IMR-90 (cell line): ENCODE results near the gene XPO4. TPM values are rescaled to one million over a fixed set of nuclear protein-coding genes. Genes with fewer than 3 reads are reported as not detected.
A peak's percentile ranks its signal among the peaks of the same experiment; 100 is the strongest.

Source experiments
- ATAC-seq: fragments of 200-7000 bp; cut with Tn5 transposase; 2 replicates; pipeline ENCODE4 v1.9.1; 2020; ENCODE audit warnings: low read depth, mild to moderate bottlenecking, moderate library complexity
- BruUV-seq: library from RNA; stranded (reverse); fragments of 400-500 nt; replicated peaks from 2 replicates; lab custom pipeline; 2021; lab: Mats Ljungman, UMichigan
- CTCF ChIA-PET: fragments of 300-600 bp; formaldehyde crosslinking; extraction: SDS; loops from one replicate; lab custom pipeline; 2021; ENCODE audit warnings: antibody characterized with exemption; lab: Yijun Ruan, JAX
- POLR2A ChIA-PET: fragments of 300-600 bp; sonication (Branson Sonifier 250); formaldehyde crosslinking; loops from one replicate; lab custom pipeline; 2022; ENCODE audit warnings: antibody characterized with exemption; ENCODE audit not compliant: unreplicated experiment; lab: Charles Lee
- DNase-seq: peaks from one replicate; pipeline ENCODE4 v3.0.0; 2013
- H2AFZ ChIP-seq: replicated peaks from 2 replicates; pipeline ENCODE3; 2013; ENCODE audit warnings: low read length, mild to moderate bottlenecking; ENCODE audit not compliant: poor library complexity
- H2AK5ac ChIP-seq: 2 replicates; pipeline ENCODE4 v1.6.1; 2013; ENCODE audit warnings: low read depth, low read length, inconsistent platforms
- H2AK9ac ChIP-seq: replicated peaks from 2 replicates; pipeline ENCODE3; 2013; ENCODE audit warnings: mild to moderate bottlenecking, low read depth, low read length, moderate library complexity; ENCODE audit not compliant: poor library complexity
- H2BK120ac ChIP-seq: 2 replicates; pipeline ENCODE4 v1.6.1; 2013; ENCODE audit warnings: low read depth, low read length, inconsistent platforms
- H2BK15ac ChIP-seq: 3 replicates; pipeline ENCODE4 v1.6.1; 2013; ENCODE audit warnings: low read depth, low read length, inconsistent platforms
- H2BK20ac ChIP-seq: 2 replicates; pipeline ENCODE4 v1.6.1; 2013; ENCODE audit warnings: low read depth, mild to moderate bottlenecking, inconsistent platforms, low read length, moderate library complexity
- H2BK5ac ChIP-seq: 2 replicates; pipeline ENCODE4 v1.6.1; 2013; ENCODE audit warnings: mild to moderate bottlenecking, low read depth, low read length, inconsistent platforms; ENCODE audit not compliant: poor library complexity, severe bottlenecking
- H3K14ac ChIP-seq: replicated peaks from 2 replicates; pipeline ENCODE4 v1.6.1; 2013; ENCODE audit warnings: low read depth, low read length, inconsistent platforms
- H3K18ac ChIP-seq: 2 replicates; pipeline ENCODE4 v1.6.1; 2013; ENCODE audit warnings: low read depth, low read length, control low read depth
- H3K23ac ChIP-seq: 2 replicates; pipeline ENCODE4 v1.6.1; 2013; ENCODE audit warnings: low read depth, low read length, inconsistent platforms
- H3K27ac ChIP-seq: 2 replicates; pipeline ENCODE4 v1.5.1; 2013; ENCODE audit warnings: mild to moderate bottlenecking, control low read depth, low read length; ENCODE audit not compliant: insufficient read depth
- H3K27me3 ChIP-seq: 2 replicates; pipeline ENCODE4 v1.6.1; 2013; ENCODE audit warnings: low read length; ENCODE audit not compliant: control insufficient read depth, insufficient read depth
- H3K36me3 ChIP-seq: 2 replicates; pipeline ENCODE4 v1.6.1; 2013; ENCODE audit warnings: low read length, mixed read lengths; ENCODE audit not compliant: control insufficient read depth, insufficient read depth
- H3K4ac ChIP-seq: 2 replicates; pipeline ENCODE4 v1.6.1; 2013; ENCODE audit warnings: low read depth, low read length, inconsistent platforms
- H3K4me1 ChIP-seq: 2 replicates; pipeline ENCODE4 v1.6.1; 2013; ENCODE audit warnings: low read length, mixed read lengths; ENCODE audit not compliant: control insufficient read depth, insufficient read depth
- H3K4me2 ChIP-seq: 2 replicates; pipeline ENCODE4 v1.6.1; 2013; ENCODE audit warnings: low read depth, mild to moderate bottlenecking, control low read depth, low read length, moderate library complexity
- H3K4me3 ChIP-seq: 2 replicates; pipeline ENCODE4 v1.5.1; 2013; ENCODE audit warnings: low read depth, mild to moderate bottlenecking, control low read depth, low read length, moderate library complexity; ENCODE audit not compliant: insufficient read depth
- H3K56ac ChIP-seq: 2 replicates; pipeline ENCODE4 v1.6.1; 2013; ENCODE audit warnings: low read length, inconsistent platforms; ENCODE audit not compliant: insufficient read depth; ENCODE audit errors: extremely low read depth
- H3K79me1 ChIP-seq, 2 experiments: 2 replicates each; pipeline ENCODE4 v1.6.1; 2013; ENCODE audit warnings: low read length in 2 of 2, inconsistent platforms in 1 of 2, low read depth in 1 of 2
- H3K9ac ChIP-seq: 2 replicates; pipeline ENCODE4 v1.6.1; 2013; ENCODE audit warnings: low read depth, low read length, control low read depth
- H3K9me1 ChIP-seq: 2 replicates; pipeline ENCODE4 v1.6.1; 2013; ENCODE audit warnings: low read length, inconsistent platforms; ENCODE audit not compliant: insufficient read depth
- H3K9me3 ChIP-seq: 2 replicates; pipeline ENCODE4 v1.6.1; 2013; ENCODE audit warnings: low read length; ENCODE audit not compliant: control insufficient read depth, insufficient read depth
- H4K20me1 ChIP-seq: 2 replicates; pipeline ENCODE4 v1.6.1; 2013; ENCODE audit warnings: low read length, inconsistent platforms; ENCODE audit not compliant: insufficient read depth
- H4K5ac ChIP-seq: 2 replicates; pipeline ENCODE4 v1.6.1; 2013; ENCODE audit warnings: mild to moderate bottlenecking, low read depth, low read length, control low read depth
- H4K8ac ChIP-seq, 2 experiments: 2 replicates each; pipeline ENCODE4 v1.6.1; 2013; ENCODE audit warnings: low read depth in 2 of 2, low read length in 2 of 2, control low read depth in 1 of 2, inconsistent platforms in 1 of 2
- H4K91ac ChIP-seq: 2 replicates; pipeline ENCODE4 v1.6.1; 2013; ENCODE audit warnings: low read depth, low read length, inconsistent platforms; ENCODE audit not compliant: insufficient read depth
- BHLHE40 ChIP-seq: fragments of 150-350 bp; IDR thresholded peaks from 2 replicates; pipeline ENCODE4 v1.6.1; 2016; ENCODE audit warnings: mild to moderate bottlenecking, low read depth, low read length
- CEBPB ChIP-seq: IDR thresholded peaks from 2 replicates; pipeline ENCODE4 v1.6.1; 2012; ENCODE audit warnings: low read depth, low read length, improper control_type of control experiment
- CHD1 ChIP-seq: IDR thresholded peaks from 2 replicates; pipeline ENCODE4 v1.6.1; 2012; ENCODE audit warnings: low read depth, low read length, improper control_type of control experiment
- ELK1 ChIP-seq: fragments of 150-350 bp; IDR thresholded peaks from 2 replicates; pipeline ENCODE4 v1.6.1; 2016; ENCODE audit warnings: low read depth, mild to moderate bottlenecking, low read length, moderate library complexity, borderline replicate concordance
- FOS ChIP-seq: fragments of 150-350 bp; IDR thresholded peaks from 2 replicates; pipeline ENCODE4 v1.6.1; 2016; ENCODE audit warnings: low read depth, low read length
- MAFK ChIP-seq: IDR thresholded peaks from 2 replicates; pipeline ENCODE4 v1.6.1; 2012; ENCODE audit warnings: low read depth, low read length, improper control_type of control experiment
- MAZ ChIP-seq: IDR thresholded peaks from 2 replicates; pipeline ENCODE4 v1.6.1; 2012; ENCODE audit warnings: low read depth, mild to moderate bottlenecking, low read length, improper control_type of control experiment, moderate library complexity, borderline replicate concordance
- MXI1 ChIP-seq: IDR thresholded peaks from 2 replicates; pipeline ENCODE4 v1.6.1; 2012; ENCODE audit warnings: low read depth, mild to moderate bottlenecking, low read length, moderate library complexity, borderline replicate concordance
- NFE2L2 ChIP-seq: fragments of 150-350 bp; IDR thresholded peaks from 2 replicates; pipeline ENCODE4 v1.6.1; 2016; ENCODE audit warnings: low read depth, mild to moderate bottlenecking, low read length
- RCOR1 ChIP-seq: IDR thresholded peaks from 2 replicates; pipeline ENCODE4 v1.6.1; 2012; ENCODE audit warnings: mild to moderate bottlenecking, low read length, improper control_type of control experiment; ENCODE audit not compliant: insufficient replicate concordance
- RFX5 ChIP-seq: IDR thresholded peaks from 2 replicates; pipeline ENCODE4 v1.8.0; 2012; ENCODE audit warnings: low read depth, mild to moderate bottlenecking, low read length, moderate library complexity
- SMC3 ChIP-seq: fragments of 150-350 bp; IDR thresholded peaks from 2 replicates; pipeline ENCODE4 v1.6.1; 2016; ENCODE audit warnings: low read depth, mild to moderate bottlenecking, antibody characterized with exemption, low read length, moderate library complexity
- USF2 ChIP-seq: fragments of 150-350 bp; IDR thresholded peaks from 2 replicates; pipeline ENCODE4 v1.6.1; 2017; ENCODE audit warnings: mild to moderate bottlenecking, antibody characterized with exemption, low read length, low read depth
- WGBS, 2 experiments: methylation state at CpG; one replicate each; pipeline versions ENCODE4 v1.1.5 to v1.1.7; 2013; ENCODE audit warnings: missing lambda C conversion rate in 2 of 2; ENCODE audit not compliant: insufficient read length in 1 of 2; ENCODE audit errors: extremely low coverage in 2 of 2; 5-methylcytosine and 5-hydroxymethylcytosine counted together
- dilution Hi-C: fragments of 300-500 bp; cut with HindIII; formaldehyde crosslinking; loops from one replicate; pipeline ENCODE4 v1.14.3; 2018; ENCODE audit warnings: low sequenced_read_pairs; ENCODE audit not compliant: unreplicated experiment
- in situ Hi-C: fragments of 300-500 bp; cut with MboI; formaldehyde crosslinking; loops from 3 replicates; pipeline ENCODE4 v1.14.3; 2019; ENCODE audit warnings: low sequenced_read_pairs, inconsistent platforms, mixed read lengths
- intact Hi-C: fragments of 100-400 bp; cut with micrococcal nuclease; formaldehyde crosslinking; loops from 2 replicates; pipeline ENCODE4 v1.10.0; 2022
- polyA plus RNA-seq, 3 experiments: library from polyadenylated mRNA; depleted of rRNA; stranded (reverse); fragments of >200 nt; gene quantifications; 2 replicates each; pipeline ENCODE4 v1.2.3, GENCODE V29; 2012; ENCODE audit warnings: low replicate concordance in 1 of 3
- total RNA-seq: library from RNA; depleted of rRNA; stranded (reverse); fragments of >200 nt; gene quantifications from 2 replicates; pipeline ENCODE4 v1.2.3, GENCODE V29; 2012

The XPO4 gene
- total and polyA plus RNA-seq, 2 of the 4 experiments (the other 2 are of a cell fraction) = 5.0 to 21.1 TPM

GRCh38 chr13:20824762-20825476 lies 77.6 kb downstream of the XPO4 start:
- Histone ChIP-seq H2AK9ac (no peak overlapping the region), H3K18ac (peak overlapping the region; percentile 88), H3K9me3 (no peaks in the 10 kb centered on the region), H4K8ac (peak overlapping the region in 1 of 2 experiments; percentile 72; a peak in 2 of 4 replicates), H2AK5ac (peak overlapping the region; percentile 78; the same call in 1 of the 2 replicates), H3K9me1 (no peaks in the 10 kb centered on the region; the same call in 1 of the 2 replicates), H2AFZ (no peak overlapping the region), H4K91ac (0 out of 2 replicates have a peak overlapping the region, but pooled peaks have one; percentile 1), H4K5ac (peak overlapping the region; percentile 76; the same call in 1 of the 2 replicates), H4K20me1 (peaks cover 3% of the 10 kb centered on the region; the same call in 1 of the 2 replicates), H3K4me1 (peaks cover 7% of the 10 kb centered on the region), H2BK20ac (peak overlapping the region; percentile 78; the same call in 1 of the 2 replicates), H3K4me3 (no peak overlapping the region), H3K79me1 (peaks cover 3 to 12% of the 10 kb centered on the region in 2 experiments; a peak in 1 of 4 replicates), H3K4me2 (peak overlapping the region; percentile 78), H2BK120ac (peak overlapping the region; percentile 57; the same call in 1 of the 2 replicates), H3K56ac (no peak overlapping the region), H3K27me3 (no peaks in the 10 kb centered on the region), H2BK15ac (no peak overlapping the region; the same call in 2 of the 3 replicates), H3K36me3 (no peaks in the 10 kb centered on the region), H3K4ac (peak overlapping the region; percentile 79), H3K14ac (peak overlapping the region; percentile 55; the same call in 1 of the 2 replicates), H3K9ac (no peak overlapping the region), H2BK5ac (peak overlapping the region; percentile 90), H3K27ac (no peak overlapping the region), H3K23ac (peak overlapping the region; percentile 50; the same call in 1 of the 2 replicates)
- intact Hi-C loops = loop anchor here (1.0 to 10.0 kb wide), 2 partner anchors 10 to 630 kb away; partner anchors contain the start of gene GJB2
- CTCF ChIA-PET = interaction anchor here (0.6 to 1.2 kb wide), 2 partner anchors 13 to 322 kb away, joined by 5 to 6 read pairs; no protein-coding TSS in a partner anchor
- dilution Hi-C loops = no loop called here
- WGBS, 2 experiments = 38% methylated on average over 3 of the region's 5 CpGs; no CpG with 5 or more reads in 1 of the 2 experiments
- in situ Hi-C loops = loop anchor here (5.0 to 25.0 kb wide), 2 partner anchors 118 to 638 kb away; partner anchors contain the start of gene GJB2
- peak; percentile 86 for ATAC-seq
- POLR2A ChIA-PET = no interaction called here
- DNase-seq = peak; percentile 87
- no TSS peak for BruUV-seq
- TF ChIP-seq RCOR1 (no peak), CEBPB (0 out of 2 replicates have a peak, but pooled peaks have one; percentile 28), RFX5 (no peak), USF2 (no peak), SMC3 (no peak), CHD1 (no peak), BHLHE40 (peak; percentile 34; the same call in 1 of the 2 replicates), NFE2L2 (no peak), MAZ (no peak), ELK1 (no peak), MAFK (peak; percentile 85), FOS (no peak), MXI1 (no peak)
